OCI-LY1 (cell line): ENCODE measurements around the gene CPXM2.

ENCODE experiments used
- H2AFZ ChIP-seq: fragments of 200-600 bp; sonication (generic), shearing (Covaris generic); 2 replicates; pipeline ENCODE4 v1.6.0; 2014; ENCODE audit warnings: antibody characterized with exemption, mild to moderate bottlenecking, low read length
- H3F3A ChIP-seq: fragments of 200-600 bp; sonication (generic), shearing (Covaris generic); 2 replicates; pipeline ENCODE4 v1.6.0; 2014; ENCODE audit warnings: mild to moderate bottlenecking, antibody characterized with exemption, low read length, moderate library complexity; ENCODE audit not compliant: insufficient read depth
- H3K27ac ChIP-seq: fragments of 200-600 bp; sonication (generic); 2 replicates; pipeline ENCODE4 v1.5.1; 2014; ENCODE audit warnings: low read length, mixed run types, mild to moderate bottlenecking, low read depth; ENCODE audit not compliant: poor library complexity, severe bottlenecking
- H3K27me3 ChIP-seq: fragments of 200-600 bp; sonication (generic); 2 replicates; pipeline ENCODE4 v1.6.0; 2014; ENCODE audit warnings: antibody characterized with exemption, mild to moderate bottlenecking, low read length, moderate library complexity; ENCODE audit not compliant: insufficient read depth
- H3K36me3 ChIP-seq: fragments of 200-600 bp; sonication (generic); 2 replicates; pipeline ENCODE4 v1.6.1; 2014; ENCODE audit warnings: mild to moderate bottlenecking, antibody characterized with exemption, low read length, moderate library complexity, mixed read lengths; ENCODE audit not compliant: insufficient read depth
- H3K4me1 ChIP-seq: fragments of 200-600 bp; sonication (generic); 2 replicates; pipeline ENCODE4 v1.5.1; 2014; ENCODE audit warnings: mild to moderate bottlenecking, low read length, moderate library complexity; ENCODE audit not compliant: insufficient read depth, severe bottlenecking
- H3K4me2 ChIP-seq: fragments of 200-600 bp; sonication (generic), shearing (Covaris generic); 2 replicates; pipeline ENCODE4 v1.6.1; 2014; ENCODE audit warnings: low read length
- H3K4me3 ChIP-seq: fragments of 200-600 bp; sonication (generic); 2 replicates; pipeline ENCODE4 v1.5.1; 2014; ENCODE audit warnings: low read length, low read depth, mild to moderate bottlenecking, mixed read lengths; ENCODE audit not compliant: poor library complexity, severe bottlenecking
- H3K79me2 ChIP-seq: fragments of 200-600 bp; shearing (Covaris generic); 2 replicates; pipeline ENCODE4 v1.6.1; 2016; ENCODE audit warnings: mixed run types, low read length, mixed read lengths; ENCODE audit not compliant: insufficient read depth
- H3K9ac ChIP-seq: fragments of 200-600 bp; sonication (generic), shearing (Covaris generic); 2 replicates; pipeline ENCODE4 v1.6.1; 2014; ENCODE audit warnings: mild to moderate bottlenecking, low read length, mixed read lengths
- H3K9me2 ChIP-seq: fragments of 200-600 bp; sonication (generic), shearing (Covaris generic); 2 replicates; pipeline ENCODE4 v1.6.1; 2014; ENCODE audit warnings: low read depth, mild to moderate bottlenecking, low read length, mixed read lengths
- H3K9me3 ChIP-seq: fragments of 200-600 bp; shearing (Covaris generic); 2 replicates; pipeline ENCODE4 v1.6.1; 2014; ENCODE audit warnings: low read length, mixed read lengths
- H4K20me1 ChIP-seq: fragments of 200-600 bp; sonication (generic), shearing (Covaris generic); 2 replicates; pipeline ENCODE4 v1.6.0; 2016; ENCODE audit warnings: mild to moderate bottlenecking, low read length; ENCODE audit not compliant: insufficient read depth
- CTCF ChIP-seq: fragments of 200-600 bp; sonication (generic), shearing (Covaris generic); IDR thresholded peaks from 2 replicates; pipeline ENCODE4 v1.5.1; 2017; ENCODE audit warnings: mild to moderate bottlenecking, antibody characterized with exemption, low read length, moderate library complexity, mixed read lengths
- EZH2 ChIP-seq: fragments of 200-600 bp; sonication (generic), shearing (Covaris generic); IDR thresholded peaks from 2 replicates; pipeline ENCODE4 v1.8.0; 2017; ENCODE audit warnings: borderline replicate concordance, mixed run types, mild to moderate bottlenecking, antibody characterized with exemption, low read length, moderate library complexity, mixed read lengths

CPXM2 gene

GRCh38 chr10:123798856-123799255 lies 92.8 kb downstream of the CPXM2 start:
- TF ChIP-seq EZH2 (no peak), CTCF (no peak)
- no peaks in the 10 kb centered on the region for H3K9me3 ChIP-seq
- no peaks in the 10 kb centered on the region for H3F3A ChIP-seq
- H3K4me1 ChIP-seq, result no peaks in the 10 kb centered on the region
- no peaks in the 10 kb centered on the region for H3K79me2 ChIP-seq
- H2AFZ ChIP-seq, result no peak overlapping the region
- no peaks in the 10 kb centered on the region for H3K36me3 ChIP-seq
- no peaks in the 10 kb centered on the region for H4K20me1 ChIP-seq
- no peak overlapping the region for H3K27ac ChIP-seq
- no peak overlapping the region for H3K4me3 ChIP-seq
- no peak overlapping the region for H3K9ac ChIP-seq
- H3K27me3 ChIP-seq, result no peaks in the 10 kb centered on the region; the same call in 1 of the 2 replicates
- no peaks in the 10 kb centered on the region for H3K9me2 ChIP-seq
- no peak overlapping the region for H3K4me2 ChIP-seq

GRCh38 chr10:123797813-123798212 lies 93.8 kb downstream of the CPXM2 start:
- Histone ChIP-seq H3K9ac (no peak overlapping the region), H3K9me2 (no peaks in the 10 kb centered on the region), H3F3A (no peaks in the 10 kb centered on the region), H3K4me2 (no peak overlapping the region), H3K4me3 (no peak overlapping the region), H3K27me3 (no peaks in the 10 kb centered on the region; the same call in 1 of the 2 replicates), H3K27ac (no peak overlapping the region), H3K4me1 (no peaks in the 10 kb centered on the region), H3K36me3 (no peaks in the 10 kb centered on the region), H4K20me1 (no peaks in the 10 kb centered on the region), H3K79me2 (no peaks in the 10 kb centered on the region), H3K9me3 (no peaks in the 10 kb centered on the region), H2AFZ (no peak overlapping the region)
- TF ChIP-seq CTCF (no peak), EZH2 (no peak)

DNA sequence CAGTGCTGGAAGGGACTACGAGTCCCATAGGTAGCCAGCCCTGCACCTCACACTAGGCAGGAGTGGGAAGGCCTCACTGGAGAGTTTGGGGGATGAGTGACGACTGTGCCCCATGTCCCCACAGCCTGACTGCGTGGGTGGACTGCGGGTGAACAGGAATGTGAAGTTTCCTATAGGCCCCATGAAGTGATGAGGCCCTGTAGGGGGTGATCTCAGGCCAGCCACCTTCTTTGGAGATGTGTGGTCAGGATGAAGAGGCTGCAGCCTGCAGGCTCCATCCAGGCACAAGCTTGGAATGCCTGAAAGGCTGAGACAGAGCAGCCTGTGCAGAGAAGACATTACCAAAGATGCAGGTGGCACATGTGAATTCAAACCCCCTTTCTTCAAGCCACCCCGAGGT lies 94.9 kb downstream of the CPXM2 start:
- Histone ChIP-seq H4K20me1 (no peaks in the 10 kb centered on the region), H3K9me3 (no peaks in the 10 kb centered on the region), H3K36me3 (no peaks in the 10 kb centered on the region), H3K9ac (no peak overlapping the region), H3K27ac (no peak overlapping the region), H3K79me2 (no peaks in the 10 kb centered on the region), H2AFZ (no peak overlapping the region), H3K27me3 (no peaks in the 10 kb centered on the region; the same call in 1 of the 2 replicates), H3K4me2 (no peak overlapping the region), H3F3A (no peaks in the 10 kb centered on the region), H3K9me2 (no peaks in the 10 kb centered on the region), H3K4me1 (no peaks in the 10 kb centered on the region), H3K4me3 (no peak overlapping the region)
- TF ChIP-seq CTCF, result no peak
- no peak for TF ChIP-seq EZH2
